A673 (cell line): ENCODE measurements around the gene KIAA0040. TPM values are rescaled to one million over a fixed set of nuclear protein-coding genes. Genes with fewer than 3 reads are reported as not detected.

Experiments
- BruUV-seq: library from RNA; stranded (reverse); fragments of 400-500 nt; replicated peaks from 2 replicates; lab custom pipeline; 2021; lab: Mats Ljungman, UMichigan
- CTCF ChIA-PET: fragments of 300-600 bp; sonication (Branson Sonifier 250); formaldehyde crosslinking; loops from one replicate; lab custom pipeline; 2022; ENCODE audit warnings: antibody characterized with exemption; lab: Charles Lee
- POLR2A ChIA-PET: fragments of 300-600 bp; sonication (Branson Sonifier 250); formaldehyde crosslinking; loops from one replicate; lab custom pipeline; 2022; ENCODE audit warnings: antibody characterized with exemption; ENCODE audit not compliant: low non-redundant PET; lab: Charles Lee
- DNase-seq: peaks from one replicate; pipeline ENCODE4 v3.0.0-alpha.2; 2015; ENCODE audit warnings: low spot score
- H3K27ac ChIP-seq: fragments of 200-600 bp; sonication (generic); 2 replicates; pipeline ENCODE4 v1.5.1; 2016; ENCODE audit warnings: mixed run types, low read depth, mild to moderate bottlenecking, mixed read lengths, antibody characterized with exemption, low read length; ENCODE audit not compliant: poor library complexity, severe bottlenecking
- H3K27me3 ChIP-seq: fragments of 200-600 bp; sonication (generic); replicated peaks from 2 replicates; pipeline ENCODE4 v1.6.1; 2017; ENCODE audit warnings: mixed run types, low read depth, mild to moderate bottlenecking, mixed read lengths, antibody characterized with exemption, low read length; ENCODE audit not compliant: insufficient read depth, poor library complexity
- H3K36me3 ChIP-seq: fragments of 200-600 bp; sonication (generic); 2 replicates; pipeline ENCODE4 v1.6.1; 2016; ENCODE audit warnings: mixed run types, mild to moderate bottlenecking, mixed read lengths, antibody characterized with exemption, low read length; ENCODE audit not compliant: insufficient read depth, poor library complexity, severe bottlenecking
- H3K4me1 ChIP-seq: fragments of 200-600 bp; sonication (generic); 2 replicates; pipeline ENCODE4 v1.6.1; 2017; ENCODE audit warnings: mixed run types, mild to moderate bottlenecking, mixed read lengths, antibody characterized with exemption, low read length; ENCODE audit not compliant: insufficient read depth, poor library complexity, severe bottlenecking
- H3K4me3 ChIP-seq: fragments of 200-600 bp; sonication (generic); 2 replicates; pipeline ENCODE4 v1.5.1; 2016; ENCODE audit warnings: low read depth, mixed run types, mild to moderate bottlenecking, mixed read lengths, low read length; ENCODE audit not compliant: poor library complexity, severe bottlenecking
- H3K9me3 ChIP-seq: fragments of 200-600 bp; sonication (generic); 2 replicates; pipeline ENCODE4 v1.6.1; 2016; ENCODE audit warnings: mixed run types, low read depth, mild to moderate bottlenecking, mixed read lengths, antibody characterized with exemption, low read length; ENCODE audit not compliant: poor library complexity, severe bottlenecking
- CTCF ChIP-seq: fragments of 300-800, 200-600 bp; sonication (generic); conservative IDR thresholded peaks from 2 replicates; pipeline ENCODE4 v1.5.1; 2017; ENCODE audit warnings: low read depth, mild to moderate bottlenecking, antibody characterized with exemption, low read length, moderate library complexity, mixed read lengths
- EZH2 ChIP-seq: fragments of 200-600 bp; sonication (generic); IDR thresholded peaks from 2 replicates; pipeline ENCODE4 v1.6.1; 2017; ENCODE audit warnings: borderline replicate concordance, low read depth, mild to moderate bottlenecking, mixed read lengths, antibody characterized with exemption, low read length; ENCODE audit not compliant: poor library complexity, severe bottlenecking
- intact Hi-C: fragments of 100-400 bp; cut with micrococcal nuclease; formaldehyde crosslinking; loops from one replicate; pipeline ENCODE4 v1.10.0; 2022; ENCODE audit not compliant: unreplicated experiment
- total RNA-seq: library from RNA; stranded (reverse); gene quantifications from 2 replicates; pipeline ENCODE4 v1.2.3, GENCODE V29; 2021

KIAA0040 gene
- total RNA-seq, 1 experiment from 2014 or later = not detected

- POLR2A ChIA-PET = no interaction called here
- BruUV-seq = no TSS peak
- Histone ChIP-seq H3K4me3 (no peak overlapping the region), H3K36me3 (no peaks in the 10 kb centered on the region), H3K4me1 (no peaks in the 10 kb centered on the region), H3K27me3 (no peaks in the 10 kb centered on the region), H3K9me3 (no peaks in the 10 kb centered on the region), H3K27ac (no peak overlapping the region)
- CTCF ChIA-PET = no interaction called here
- TF ChIP-seq EZH2 (no peak), CTCF (no peak)
- intact Hi-C loops = no loop called here
- no peak for DNase-seq
These were observed 20.1 kb downstream of the KIAA0040 start for GRCh38 chr1:175172503-175172902.

DNA sequence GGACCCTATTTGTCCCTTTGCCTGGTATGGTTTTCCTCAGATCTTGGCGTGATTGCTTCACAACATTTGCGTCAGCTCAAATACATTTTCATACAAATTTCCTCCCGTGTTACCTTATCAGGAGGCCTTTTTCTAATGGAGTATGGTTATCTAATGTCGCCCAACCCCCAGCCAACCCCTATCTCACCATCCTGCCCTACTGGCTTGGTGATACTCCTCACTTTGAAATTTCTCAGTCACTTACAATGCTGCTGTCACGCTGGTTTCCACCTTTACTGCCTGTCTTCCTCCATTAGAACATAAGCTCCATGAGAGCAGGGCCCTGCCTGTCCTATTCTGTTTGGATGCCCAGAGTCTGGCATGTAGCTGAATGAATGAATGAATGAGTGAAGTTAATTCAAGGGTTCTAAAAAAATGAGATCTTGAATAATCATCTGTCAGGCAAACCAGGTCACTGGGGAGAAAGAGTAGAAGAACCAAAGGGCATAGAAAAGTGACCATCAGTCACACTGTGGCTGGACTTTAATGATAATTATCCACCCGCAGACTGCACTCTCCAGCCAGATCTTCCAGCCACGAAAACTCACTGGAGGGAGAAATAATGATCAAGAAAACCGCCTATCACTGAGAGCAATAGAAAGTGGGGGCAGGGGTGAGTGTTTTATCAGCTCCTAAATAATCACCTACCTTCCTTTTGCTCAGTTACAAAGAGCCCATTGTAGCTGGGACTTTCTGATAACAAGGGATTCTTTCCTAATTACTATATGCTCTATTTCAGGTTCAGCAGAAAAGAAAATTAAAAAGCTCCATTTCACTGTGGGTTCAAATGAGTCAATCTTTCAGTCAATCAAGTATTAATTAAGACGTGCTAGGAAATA lies 21.3 kb downstream of the KIAA0040 start:
- DNase-seq = no peak
- no peak overlapping the region for H3K4me3 ChIP-seq
- no peak for TF ChIP-seq CTCF
- TF ChIP-seq EZH2 = no peak
- no TSS peak for BruUV-seq
- intact Hi-C loops = no loop called here
- H3K36me3 ChIP-seq = no peaks in the 10 kb centered on the region
- H3K27me3 ChIP-seq = no peaks in the 10 kb centered on the region
- H3K9me3 ChIP-seq = no peaks in the 10 kb centered on the region
- H3K27ac ChIP-seq = no peak overlapping the region
- ChIA-PET CTCF (no interaction called here), POLR2A (no interaction called here)
- no peaks in the 10 kb centered on the region for H3K4me1 ChIP-seq

DNA sequence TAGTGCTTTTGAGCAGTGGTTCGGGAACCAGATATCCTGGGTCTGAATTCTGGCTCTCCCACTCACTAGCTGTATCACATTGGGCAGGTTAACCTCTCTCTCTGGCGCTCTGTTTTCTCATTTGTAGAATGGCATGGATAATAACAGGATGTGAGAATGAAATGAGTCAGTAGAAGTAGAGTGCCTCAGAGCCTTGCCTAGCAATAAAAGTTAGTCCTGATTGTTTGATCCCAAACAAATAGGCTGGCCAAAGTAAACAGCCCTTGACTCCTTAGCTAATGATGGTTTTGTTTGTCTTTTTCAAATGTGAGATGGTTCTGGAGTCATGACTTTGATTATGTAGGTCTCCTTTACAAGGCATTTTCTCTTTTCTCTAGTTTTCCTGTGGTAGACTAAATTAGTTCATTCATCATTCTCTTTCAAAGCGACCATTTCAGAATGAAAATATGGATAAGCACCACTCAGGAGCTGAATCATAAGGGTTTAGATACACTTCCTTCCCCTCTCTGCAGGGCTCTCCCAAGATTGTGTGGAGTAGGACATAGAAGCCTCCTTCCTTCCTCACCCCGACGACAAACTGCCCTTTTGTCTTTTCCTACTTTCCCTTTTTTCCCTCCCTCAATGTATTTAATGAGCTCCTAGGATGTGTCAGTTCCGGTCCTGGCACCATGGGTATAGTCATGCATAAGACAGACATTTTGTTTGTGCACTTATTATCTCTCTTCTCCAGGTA lies 23.1 kb downstream of the KIAA0040 start:
- intact Hi-C loops = no loop called here
- no TSS peak for BruUV-seq
- Histone ChIP-seq H3K27ac (no peak overlapping the region), H3K9me3 (no peaks in the 10 kb centered on the region), H3K27me3 (no peaks in the 10 kb centered on the region), H3K36me3 (no peaks in the 10 kb centered on the region), H3K4me3 (no peak overlapping the region), H3K4me1 (no peaks in the 10 kb centered on the region)
- POLR2A ChIA-PET = no interaction called here
- DNase-seq = no peak
- CTCF ChIA-PET = no interaction called here
- TF ChIP-seq EZH2 = no peak
